ENCODE results near the gene PHAF1. TPM values are rescaled to one million over a fixed set of nuclear protein-coding genes. Genes with fewer than 3 reads are reported as not detected.
"Not testable (repeated sequence)": the region's sequence is repeated elsewhere in the genome, so short reads cannot be mapped to it uniquely, and the experiment has no call there.

Gene PHAF1
- total RNA-seq, 2 donors from 2014 or later: 11.0 to 11.8 TPM

DNA sequence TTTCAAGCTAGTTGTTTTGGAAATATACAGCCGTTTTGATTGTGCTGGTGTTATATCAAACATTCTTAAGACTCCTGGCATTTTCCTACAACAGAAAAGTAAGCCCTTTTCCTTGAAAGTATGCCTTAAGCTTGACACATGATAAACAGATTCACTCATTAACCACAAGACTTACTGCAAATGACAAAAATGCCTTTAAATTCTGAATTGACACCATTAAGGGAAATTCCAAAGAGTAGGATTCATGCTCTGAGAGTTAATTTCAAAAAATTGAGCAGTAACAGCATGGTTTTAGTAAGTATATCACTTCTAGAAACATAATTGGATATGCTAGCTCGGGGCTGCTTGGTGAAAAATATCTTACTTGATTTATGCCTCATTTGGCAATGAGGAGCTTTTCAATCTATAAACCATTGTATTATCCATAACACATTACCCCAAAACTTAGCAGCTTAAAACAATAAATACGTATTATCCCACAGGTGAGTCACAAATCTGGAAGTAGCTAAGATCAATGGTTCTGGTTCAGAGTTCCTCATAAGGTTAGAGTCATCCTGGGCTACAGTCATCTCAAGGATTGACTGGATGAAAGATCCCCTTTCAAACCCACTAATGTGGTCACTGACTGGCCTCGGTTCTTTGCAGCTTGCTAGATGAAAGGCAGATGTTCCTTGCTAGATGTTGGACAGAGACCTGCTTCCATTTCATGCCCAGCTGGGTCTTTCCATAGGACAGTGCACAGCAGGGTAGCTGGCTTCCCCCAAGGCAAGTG, 8.2 kb upstream of the PHAF1 start:
- intact Hi-C loops (cut with DNase I): no loop called here
- ATAC-seq (no peak), DNase-seq (no peak)

DNA sequence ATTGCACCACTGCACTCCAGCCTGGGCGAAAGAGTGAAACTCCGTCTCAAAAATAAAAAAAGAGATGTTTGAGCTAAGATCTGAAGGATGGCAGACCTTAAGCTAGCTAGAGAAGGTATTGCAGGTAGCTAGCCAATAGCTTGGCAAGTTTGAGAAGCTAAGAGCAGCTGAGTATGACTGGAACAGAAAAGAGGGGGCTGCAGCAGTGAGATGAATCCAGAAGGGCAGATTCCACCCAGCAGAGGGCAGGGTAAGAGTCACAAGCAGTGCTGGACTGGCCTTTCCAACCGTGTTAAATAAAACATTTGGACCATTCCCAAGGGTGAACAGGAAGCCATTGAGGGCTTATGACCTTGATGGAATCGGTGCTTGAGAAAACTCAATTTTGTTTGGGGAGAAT, 5.7 kb upstream of the PHAF1 start:
- no peak for DNase-seq
- peak; percentile 43 to 54 for ATAC-seq
- intact Hi-C loops (cut with DNase I): no loop called here

DNA sequence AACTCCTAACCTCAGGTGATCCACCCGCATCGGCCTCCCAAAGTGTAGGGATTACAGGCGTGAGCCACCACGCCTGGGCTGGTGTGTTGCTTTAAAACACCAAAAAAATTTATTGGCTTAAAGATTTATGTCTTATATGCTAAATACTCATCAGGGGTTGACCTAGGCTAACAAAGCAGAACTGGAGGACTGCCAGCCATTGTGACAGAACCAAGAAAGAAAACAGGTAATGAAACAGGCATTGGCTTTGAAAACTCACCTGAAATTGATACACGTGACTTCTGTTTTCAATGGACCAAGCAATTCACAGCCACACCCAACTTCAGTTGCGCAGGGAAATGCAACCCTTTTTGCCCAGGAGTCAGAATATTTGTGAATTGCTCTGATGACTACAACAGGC, 4.9 kb upstream of the PHAF1 start:
- no peak for ATAC-seq
- intact Hi-C loops (cut with DNase I): no loop called here
- DNase-seq: no peak

DNA sequence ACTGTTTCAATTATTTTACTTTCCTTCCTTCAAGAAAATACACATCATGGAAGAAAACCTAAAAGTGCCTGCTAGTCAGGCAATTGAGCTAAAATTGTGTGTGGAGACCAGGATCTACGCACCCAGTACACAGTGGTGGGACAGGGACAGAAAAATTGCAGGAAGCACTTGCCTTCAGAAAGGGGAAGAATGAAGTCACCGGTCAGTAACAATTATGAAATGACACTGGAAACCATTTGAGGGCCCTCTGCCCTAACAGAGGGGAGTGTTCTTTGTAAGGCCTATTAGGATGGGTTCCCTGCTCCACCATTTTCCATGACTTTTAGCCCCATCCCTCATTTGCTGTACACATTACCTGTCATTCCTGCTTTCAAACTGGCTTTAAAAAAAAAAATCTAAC, 4.5 kb upstream of the PHAF1 start:
- intact Hi-C loops (cut with DNase I): no loop called here
- DNase-seq: no peak
- ATAC-seq: no peak

DNA sequence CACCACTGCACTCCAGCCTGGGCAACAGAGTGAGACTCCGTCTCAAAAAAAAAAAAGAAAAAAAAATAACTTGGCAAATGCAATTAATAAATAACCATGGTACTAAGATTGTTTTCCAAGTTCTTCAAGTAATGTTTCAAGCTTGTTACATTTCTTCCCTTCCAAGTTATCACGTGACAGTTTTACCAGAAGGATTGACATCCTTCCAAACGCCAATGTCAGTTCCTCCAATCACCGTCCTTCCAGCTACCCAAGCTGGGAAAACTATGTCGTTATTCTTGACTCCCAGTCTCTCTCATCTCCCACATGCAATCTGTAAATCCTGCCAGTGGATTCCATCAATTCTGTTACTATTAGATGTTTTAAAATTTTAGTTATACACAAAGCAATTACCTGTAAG, 3.9 kb upstream of the PHAF1 start:
- DNase-seq: no peak
- intact Hi-C loops (cut with DNase I): no loop called here
- ATAC-seq: no peak

DNA sequence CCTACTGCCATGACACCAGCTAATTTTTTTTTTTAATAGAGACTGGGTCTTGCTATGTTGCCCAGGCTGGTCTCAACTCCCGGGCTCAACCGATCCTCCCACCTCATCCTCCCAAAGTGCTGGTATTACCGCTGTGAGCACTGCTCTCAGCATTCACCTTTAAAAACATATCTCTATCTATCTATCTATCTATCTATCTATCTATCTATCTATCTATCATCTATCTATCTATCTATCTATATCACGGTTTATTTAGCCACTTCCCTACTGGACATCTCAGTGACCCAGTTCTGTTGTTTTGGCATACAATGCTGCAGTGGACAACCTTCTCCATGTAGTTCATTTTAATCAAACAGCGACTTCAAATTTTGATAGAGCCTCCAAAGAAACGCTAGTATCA, 1.3 kb upstream of the PHAF1 start:
- DNase-seq (no peak), ATAC-seq (no peak)
- intact Hi-C loops (cut with DNase I): no loop called here

DNA sequence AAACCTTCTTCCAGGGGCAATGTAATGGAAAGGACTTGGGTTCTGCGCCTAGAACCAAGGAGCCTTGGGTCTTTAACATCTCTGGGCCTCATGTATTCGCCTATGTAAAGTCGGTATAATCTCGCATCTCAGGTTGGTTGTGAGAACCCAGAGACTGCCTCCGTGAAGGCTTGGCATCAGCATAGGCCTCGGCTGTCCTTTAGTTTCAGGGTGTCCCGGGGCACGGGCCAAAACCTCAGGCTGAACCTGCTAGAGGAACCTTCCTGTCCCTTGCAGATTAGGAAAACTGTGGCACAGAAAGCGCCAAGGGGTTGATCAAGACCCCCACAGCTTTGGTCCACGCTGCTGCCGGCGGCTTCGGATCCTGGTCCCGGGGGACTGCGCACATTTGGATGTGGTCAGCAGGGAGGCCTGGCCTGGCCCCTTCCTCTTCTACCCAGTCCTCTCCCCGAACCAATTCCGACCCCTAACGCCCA, 772 bp upstream of the PHAF1 start:
- no peak for ATAC-seq
- DNase-seq: no peak
- intact Hi-C loops (cut with DNase I): no loop called here

DNA sequence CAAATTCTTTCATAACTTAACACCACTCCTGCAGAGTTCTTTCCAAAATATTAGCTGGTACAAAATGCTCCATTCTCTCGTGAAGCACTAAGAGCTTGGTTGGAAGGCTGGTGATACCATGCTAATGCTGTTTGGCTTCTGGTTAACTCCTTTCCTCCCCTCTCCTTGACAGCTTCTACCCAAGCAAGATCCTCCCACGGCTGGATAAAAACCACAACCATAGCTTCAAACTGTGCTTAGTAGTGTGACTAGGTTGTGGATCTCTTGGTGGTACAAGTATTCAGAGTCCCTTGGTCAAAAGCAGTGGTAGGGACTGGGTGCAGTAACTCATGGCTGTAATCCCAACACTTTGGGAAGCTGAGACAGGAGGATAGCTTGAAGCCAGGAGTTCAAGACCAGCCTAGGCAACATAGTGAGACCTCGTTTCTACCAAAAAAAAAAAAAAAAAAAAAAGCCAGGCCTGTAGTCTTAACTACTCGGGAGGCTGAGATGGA, 2.3 kb downstream of the PHAF1 start:
- ATAC-seq (no peak), DNase-seq (no peak)
- intact Hi-C loops (cut with DNase I): no loop called here

DNA sequence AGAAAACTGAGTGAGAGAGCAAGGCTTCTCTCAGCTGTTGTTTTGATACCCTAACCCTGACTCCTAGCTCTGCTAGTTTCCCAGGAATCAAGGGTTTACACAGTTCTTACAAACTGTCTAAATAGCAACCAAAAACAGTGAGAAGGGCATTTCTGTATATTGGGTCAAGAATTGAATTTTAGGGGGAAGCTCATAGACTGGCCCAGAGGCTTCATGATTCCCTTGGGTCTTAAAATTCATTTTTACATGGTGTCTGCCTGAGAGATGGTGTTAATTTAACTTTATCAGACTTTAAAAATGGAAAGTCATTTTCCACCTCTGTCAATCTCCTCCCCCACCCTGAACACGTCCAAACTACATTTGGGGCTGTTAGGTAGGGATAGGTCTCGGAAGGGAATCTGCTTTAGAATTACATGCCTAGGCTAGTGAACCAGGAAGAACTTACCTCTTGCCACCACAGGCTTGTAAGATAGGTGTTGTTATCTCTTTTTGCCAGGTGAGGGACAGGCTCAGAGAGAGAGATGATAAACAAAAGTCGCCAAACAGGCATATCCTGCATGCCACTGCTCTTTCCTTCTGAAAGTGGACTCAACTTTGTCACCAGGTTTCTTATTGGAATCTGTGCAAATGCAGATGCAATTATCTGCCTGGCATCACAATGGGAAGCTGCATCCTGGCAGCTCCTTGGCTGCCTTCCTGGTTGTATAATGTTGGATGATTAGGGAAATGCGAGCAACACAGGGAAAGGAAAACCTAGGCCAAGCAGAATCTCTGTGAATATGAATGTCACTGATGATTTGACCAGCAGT, 3.1 kb downstream of the PHAF1 start:
- intact Hi-C loops (cut with DNase I): no loop called here
- ATAC-seq: no peak
- DNase-seq: no peak

DNA sequence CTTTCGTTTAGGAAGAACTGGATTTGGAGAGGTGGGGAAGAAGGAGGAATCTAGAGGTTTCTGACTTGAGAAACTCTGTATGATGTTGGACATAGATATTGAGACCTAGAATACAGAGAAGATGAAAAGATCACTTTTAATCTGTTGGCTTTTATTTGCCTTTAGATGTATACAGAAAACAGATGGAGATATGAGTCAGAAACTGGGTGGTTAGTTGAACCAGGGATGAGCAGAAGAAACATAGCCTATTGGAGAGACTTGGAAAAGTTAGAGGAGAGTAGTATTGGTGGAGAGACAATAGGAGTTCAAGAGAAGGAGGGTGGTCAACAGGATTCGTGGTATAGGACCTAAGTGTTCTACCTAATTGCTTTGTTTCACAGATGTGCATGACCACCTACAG, 5.1 kb downstream of the PHAF1 start:
- no peak for ATAC-seq
- intact Hi-C loops (cut with DNase I): no loop called here
- DNase-seq: no peak

DNA sequence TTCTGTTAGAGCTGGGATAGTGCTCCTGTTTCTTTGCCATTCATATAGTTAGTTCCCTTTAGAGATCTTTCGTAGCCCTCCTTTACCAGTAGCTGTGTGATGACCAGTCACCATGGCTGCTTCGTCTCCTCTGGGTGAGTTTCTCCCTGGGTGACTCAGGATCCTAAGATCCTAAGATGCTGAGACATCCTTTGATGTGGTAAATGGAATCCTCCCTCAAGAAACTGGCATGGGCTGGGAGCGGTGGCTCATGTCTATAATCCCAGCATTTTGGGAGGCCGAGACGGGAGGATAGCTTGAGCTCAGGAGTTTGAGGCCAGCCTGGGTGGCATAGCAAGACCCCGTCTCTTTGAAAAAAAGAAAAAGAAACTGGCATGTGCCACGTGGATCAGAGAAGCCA, 5.9 kb downstream of the PHAF1 start:
- intact Hi-C loops (cut with DNase I): no loop called here
- DNase-seq (no peak), ATAC-seq (no peak)

DNA sequence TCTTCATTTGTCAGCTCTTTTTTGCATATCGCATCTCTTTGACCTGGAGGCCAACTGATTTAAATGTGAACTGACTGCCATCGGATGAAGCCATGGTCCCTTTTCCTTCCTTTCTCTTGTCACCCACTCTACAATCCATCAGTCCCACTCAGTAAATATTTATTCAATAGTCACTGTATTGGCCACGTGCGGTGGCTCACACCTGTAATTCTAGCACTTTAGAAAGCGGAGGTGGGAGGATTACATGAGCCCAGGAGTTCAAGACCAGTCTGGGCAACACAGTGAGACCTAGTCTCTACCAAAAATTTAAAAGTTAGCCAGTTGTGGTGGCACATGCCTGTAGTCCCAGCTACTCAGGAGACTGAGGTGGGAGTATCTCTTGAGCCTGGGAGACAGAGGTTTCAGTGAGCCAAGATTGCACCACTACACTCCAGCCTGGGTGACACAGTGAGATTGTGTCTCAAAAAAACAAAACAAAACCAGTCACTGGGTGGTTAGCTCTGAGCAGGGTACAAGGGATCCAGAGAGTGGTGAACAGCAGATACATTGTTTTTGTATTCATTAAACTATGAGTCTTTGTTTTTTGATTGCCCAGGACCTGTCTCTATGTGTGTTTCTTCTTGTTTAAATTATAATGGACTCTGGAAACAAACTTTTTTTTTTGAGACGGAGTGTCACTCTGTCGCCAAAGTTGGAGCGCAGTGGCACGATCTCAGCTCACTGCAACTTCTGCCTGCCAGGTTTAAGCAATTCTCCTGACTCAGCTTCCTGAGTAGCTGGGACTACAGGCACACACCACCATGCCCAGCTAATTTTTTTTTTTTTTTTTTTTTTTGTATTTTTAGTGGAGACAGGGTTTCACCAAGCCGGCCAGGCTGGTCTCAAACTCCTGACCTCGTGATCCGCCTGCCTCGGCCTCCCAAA, 6.9 kb downstream of the PHAF1 start:
- DNase-seq (no peak), ATAC-seq (no peak)
- intact Hi-C loops (cut with DNase I): no loop called here

DNA sequence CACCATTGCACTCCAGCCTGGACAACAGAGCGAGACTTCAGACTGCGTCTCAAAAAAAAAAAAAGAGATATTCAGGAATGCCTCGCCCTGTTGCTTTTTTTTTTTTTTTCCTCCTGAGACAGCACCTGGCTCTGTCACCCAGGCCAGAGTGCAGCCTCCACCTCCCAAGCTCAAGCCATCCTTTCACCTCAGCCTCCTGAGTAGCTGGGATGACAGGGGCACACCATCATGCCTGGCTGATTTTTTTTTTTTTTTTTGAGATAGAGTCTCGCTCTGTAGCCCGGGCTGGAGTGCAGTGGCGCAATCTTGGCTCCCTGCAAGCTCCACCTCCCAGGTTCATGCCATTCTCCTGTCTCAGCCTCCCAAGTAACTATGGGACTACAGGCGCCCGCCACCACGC, 8.0 kb downstream of the PHAF1 start:
- intact Hi-C loops (cut with DNase I): no loop called here
- ATAC-seq: no peak
- DNase-seq: no peak

DNA sequence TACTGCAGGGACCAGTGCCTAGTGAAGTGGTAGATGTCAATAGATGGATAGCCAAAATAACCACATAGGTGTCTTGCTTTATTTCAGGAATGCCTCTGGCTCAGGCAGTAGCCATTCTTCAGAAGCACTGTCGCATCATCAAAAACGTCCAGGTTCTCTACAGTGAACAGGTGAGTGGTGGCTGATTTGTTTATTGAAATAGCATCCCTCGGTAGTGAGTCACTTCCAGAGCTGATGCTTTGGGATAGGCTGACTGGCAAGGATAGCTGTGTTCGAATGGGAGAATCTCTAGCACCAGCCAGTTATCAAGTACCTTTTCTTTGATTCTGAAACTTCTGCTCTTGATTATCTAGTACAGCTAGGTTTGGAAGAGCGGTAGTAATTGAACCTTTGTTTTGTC, 10.3 kb downstream of the PHAF1 start:
- intact Hi-C loops (cut with DNase I): no loop called here
- DNase-seq (no peak), ATAC-seq (no peak)

DNA sequence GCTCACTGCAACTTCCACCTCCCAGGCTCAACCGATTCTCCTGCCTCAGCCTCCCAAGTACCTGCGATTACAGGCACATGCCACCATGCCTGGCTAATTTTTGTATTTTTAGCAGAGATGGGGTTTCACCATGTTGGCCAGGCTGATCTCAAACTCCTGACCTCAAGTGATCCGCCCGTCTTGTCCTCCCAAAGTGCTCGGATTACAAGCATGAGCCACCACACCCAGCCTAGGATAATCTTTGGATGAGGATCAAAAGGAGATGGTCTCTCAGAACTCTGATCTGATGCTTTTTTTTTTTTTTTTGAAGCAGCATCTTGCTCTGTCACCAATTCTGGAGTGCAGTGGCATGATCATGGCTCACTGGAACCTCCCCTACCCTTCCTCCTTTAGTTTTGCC, 13.1 kb downstream of the PHAF1 start:
- intact Hi-C loops (cut with DNase I); DNase-seq; ATAC-seq: not testable (repeated sequence)

DNA sequence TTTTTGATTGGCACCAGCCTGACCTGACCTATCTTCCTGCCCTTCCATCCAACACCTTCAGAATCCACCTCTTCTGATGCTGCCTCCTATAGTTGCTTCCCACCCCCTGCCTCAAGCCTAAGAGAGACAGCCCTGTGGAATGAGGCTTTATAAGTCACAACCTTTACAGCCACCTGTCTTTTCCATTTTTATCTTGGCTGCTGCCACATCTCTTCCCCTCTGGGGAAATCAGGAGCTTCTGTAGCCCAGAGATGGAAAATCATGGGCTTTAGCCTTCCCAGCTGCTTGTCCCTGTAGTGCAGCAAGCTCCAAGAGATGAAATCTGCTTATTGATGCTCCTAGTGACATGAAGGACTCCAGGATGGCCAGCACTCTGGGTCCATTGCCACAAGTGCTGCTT, 18.7 kb downstream of the PHAF1 start:
- DNase-seq: no peak
- intact Hi-C loops (cut with DNase I): no loop called here

DNA sequence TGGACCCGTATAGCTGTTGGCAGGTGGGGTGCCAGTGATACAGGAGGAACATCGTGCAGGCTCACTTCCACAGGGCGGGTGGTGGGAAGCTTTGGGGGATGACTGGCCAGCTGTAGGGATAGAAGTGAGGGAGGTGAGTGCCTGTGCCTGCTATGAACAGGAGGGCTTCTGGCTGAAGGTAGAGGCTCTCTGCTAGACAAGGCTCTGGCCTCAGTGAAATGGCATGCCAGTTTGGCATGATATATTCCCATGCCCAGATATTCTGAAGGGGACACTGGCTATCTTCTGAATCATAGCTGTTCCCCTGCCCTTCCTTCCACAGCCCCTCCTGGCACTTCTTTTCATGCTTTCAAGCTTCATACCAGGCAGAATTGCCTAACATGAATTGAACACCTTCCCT, 19.1 kb downstream of the PHAF1 start:
- intact Hi-C loops (cut with DNase I): no loop called here
- ATAC-seq (no peak), DNase-seq (no peak)

More for the DNA sequence above, 18.7 kb downstream of the PHAF1 start:
- ATAC-seq: no peak

DNA sequence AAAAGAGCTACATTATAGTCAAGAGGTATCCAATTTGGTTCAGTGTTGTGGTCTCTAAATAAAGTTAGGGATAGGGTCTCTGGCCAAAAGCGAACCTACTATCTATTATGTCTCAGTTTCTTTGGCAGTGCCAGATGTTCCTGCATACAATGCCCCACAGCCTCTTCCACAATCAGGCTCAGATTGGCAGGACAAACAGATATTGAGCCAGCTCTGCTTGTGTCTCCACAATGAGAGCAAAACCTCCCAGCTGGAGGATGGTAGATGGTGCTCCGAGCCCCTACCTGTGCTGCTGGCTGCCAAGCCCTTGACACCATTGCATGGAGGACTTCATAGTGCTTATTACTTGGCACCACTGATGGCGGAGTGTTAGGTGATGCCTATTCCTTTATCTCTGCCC, 19.7 kb downstream of the PHAF1 start:
- intact Hi-C loops (cut with DNase I): no loop called here
- no peak for ATAC-seq
- DNase-seq: no peak

DNA sequence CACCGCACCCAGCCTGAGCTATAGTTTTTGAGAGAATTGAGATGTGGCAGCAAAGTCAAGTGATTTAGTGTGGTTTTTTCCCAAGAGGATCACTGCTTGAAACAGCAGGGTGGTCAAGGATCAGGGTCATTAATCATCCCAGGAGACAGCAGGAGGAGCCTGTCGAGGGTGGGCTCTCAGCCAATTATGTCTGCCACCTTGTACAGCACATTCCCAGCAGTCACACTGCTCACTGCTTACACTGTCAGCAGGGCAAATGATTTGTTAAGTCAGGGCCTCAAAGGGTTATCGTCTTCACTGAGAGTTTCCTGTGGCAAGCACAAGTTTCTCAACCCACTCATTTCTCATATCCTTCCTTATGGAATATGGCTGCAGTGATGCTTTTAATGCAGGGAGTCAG, 27.9 kb downstream of the PHAF1 start:
- intact Hi-C loops (cut with DNase I): no loop called here
- DNase-seq (no peak), ATAC-seq (no peak)

DNA sequence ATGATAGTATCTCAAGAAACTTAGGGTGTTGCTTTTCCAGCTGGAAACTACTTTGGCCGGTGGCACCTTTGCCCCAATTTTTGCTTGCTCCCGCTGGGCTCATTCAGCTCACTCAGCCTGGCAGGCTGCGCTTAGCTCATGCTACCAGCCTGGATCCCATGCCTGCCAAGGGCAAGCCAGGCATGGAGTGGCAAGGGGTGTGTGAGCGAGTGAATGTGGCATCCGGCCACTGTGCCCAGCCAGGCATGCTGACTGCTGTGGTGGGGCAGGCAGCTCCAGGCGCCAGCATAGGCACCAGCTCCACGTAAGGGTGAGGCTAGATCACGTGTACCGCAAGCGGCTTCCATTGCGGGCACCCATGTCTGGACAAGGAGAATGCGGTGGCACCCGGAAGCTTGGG, 31.6 kb downstream of the PHAF1 start:
- DNase-seq (no peak), ATAC-seq (no peak)
- intact Hi-C loops (cut with DNase I): no loop called here
